Chondrocyte (in vitro differentiated cells): ENCODE measurements around the gene NDOR1. TPM values are rescaled to one million over a fixed set of nuclear protein-coding genes. Genes with fewer than 3 reads are reported as not detected.

Experiments used
- DNase-seq: peaks from one replicate; pipeline ENCODE4 v3.0.0; 2021; ENCODE audit warnings: mixed read lengths, low spot score
- H3K27ac Mint-ChIP-seq: one replicate; pipeline ENCODE4 v1.8.0; 2021; ENCODE audit warnings: mild to moderate bottlenecking, moderate library complexity, mixed read lengths; ENCODE audit not compliant: unreplicated experiment
- H3K27me3 Mint-ChIP-seq: 2 replicates; pipeline ENCODE4 v1.8.0; 2021; ENCODE audit warnings: low read depth, mixed read lengths
- H3K36me3 Mint-ChIP-seq: 2 replicates; pipeline ENCODE4 v1.8.0; 2021; ENCODE audit warnings: low read depth, mixed read lengths
- H3K4me1 Mint-ChIP-seq: 2 replicates; pipeline ENCODE4 v1.8.0; 2021; ENCODE audit warnings: low read depth, mild to moderate bottlenecking, mixed read lengths
- H3K4me3 Mint-ChIP-seq: one replicate; pipeline ENCODE4 v1.8.0; 2021; ENCODE audit warnings: mild to moderate bottlenecking, moderate library complexity, mixed read lengths; ENCODE audit not compliant: unreplicated experiment
- H3K9me3 Mint-ChIP-seq: 2 replicates; pipeline ENCODE4 v1.8.0; 2021; ENCODE audit warnings: low read depth, mixed read lengths
- total RNA-seq: library from RNA; stranded (reverse); gene quantifications from 3 replicates; pipeline ENCODE4 v1.2.1, GENCODE V29; 2021
- TF ChIP-seq, protein P1 (sequence below): fragments of 200-600 bp; sonication (generic); IDR thresholded peaks from 2 replicates; pipeline ENCODE4 v1.5.0; 2021; ENCODE audit warnings: antibody characterized with exemption, mild to moderate bottlenecking, moderate library complexity

NDOR1 gene
- total RNA-seq, 1 donor from 2014 or later = 10.8 TPM

DNA sequence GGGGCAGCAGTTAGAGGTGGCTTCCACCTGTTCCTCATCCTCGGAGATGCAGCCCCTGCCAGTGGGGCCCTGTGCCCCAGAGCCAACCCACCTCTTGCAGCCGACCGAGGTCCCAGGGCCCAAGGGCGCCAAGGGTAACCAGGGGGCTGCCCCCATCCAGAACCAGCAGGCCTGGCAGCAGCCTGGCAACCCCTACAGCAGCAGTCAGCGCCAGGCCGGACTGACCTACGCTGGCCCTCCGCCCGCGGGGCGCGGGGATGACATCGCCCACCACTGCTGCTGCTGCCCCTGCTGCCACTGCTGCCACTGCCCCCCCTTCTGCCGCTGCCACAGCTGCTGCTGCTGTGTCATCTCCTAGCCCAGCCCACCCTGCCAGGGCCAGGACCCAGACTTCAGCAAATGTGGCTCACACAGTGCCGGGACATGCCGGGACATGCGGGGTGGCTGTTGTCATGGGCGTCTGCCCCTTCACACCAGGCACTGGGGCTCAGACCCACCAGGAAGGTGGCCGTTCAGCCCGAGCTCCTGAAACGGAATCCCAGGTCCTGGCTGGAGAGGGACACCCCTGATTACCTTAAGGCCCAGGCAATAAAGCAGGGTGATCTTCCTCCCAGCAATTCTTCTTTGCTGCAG lies 20.3 kb downstream of the NDOR1 start:
- no peak for DNase-seq
- Mint-ChIP-seq H3K9me3 (no peaks in the 10 kb centered on the region), H3K36me3 (no peaks in the 10 kb centered on the region), H3K27ac (no peak overlapping the region), H3K27me3 (peaks cover 2% of the 10 kb centered on the region), H3K4me1 (peaks cover 13% of the 10 kb centered on the region), H3K4me3 (no peak overlapping the region)
- TF ChIP-seq, protein P1, sequence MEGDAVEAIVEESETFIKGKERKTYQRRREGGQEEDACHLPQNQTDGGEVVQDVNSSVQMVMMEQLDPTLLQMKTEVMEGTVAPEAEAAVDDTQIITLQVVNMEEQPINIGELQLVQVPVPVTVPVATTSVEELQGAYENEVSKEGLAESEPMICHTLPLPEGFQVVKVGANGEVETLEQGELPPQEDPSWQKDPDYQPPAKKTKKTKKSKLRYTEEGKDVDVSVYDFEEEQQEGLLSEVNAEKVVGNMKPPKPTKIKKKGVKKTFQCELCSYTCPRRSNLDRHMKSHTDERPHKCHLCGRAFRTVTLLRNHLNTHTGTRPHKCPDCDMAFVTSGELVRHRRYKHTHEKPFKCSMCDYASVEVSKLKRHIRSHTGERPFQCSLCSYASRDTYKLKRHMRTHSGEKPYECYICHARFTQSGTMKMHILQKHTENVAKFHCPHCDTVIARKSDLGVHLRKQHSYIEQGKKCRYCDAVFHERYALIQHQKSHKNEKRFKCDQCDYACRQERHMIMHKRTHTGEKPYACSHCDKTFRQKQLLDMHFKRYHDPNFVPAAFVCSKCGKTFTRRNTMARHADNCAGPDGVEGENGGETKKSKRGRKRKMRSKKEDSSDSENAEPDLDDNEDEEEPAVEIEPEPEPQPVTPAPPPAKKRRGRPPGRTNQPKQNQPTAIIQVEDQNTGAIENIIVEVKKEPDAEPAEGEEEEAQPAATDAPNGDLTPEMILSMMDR = no peak

DNA sequence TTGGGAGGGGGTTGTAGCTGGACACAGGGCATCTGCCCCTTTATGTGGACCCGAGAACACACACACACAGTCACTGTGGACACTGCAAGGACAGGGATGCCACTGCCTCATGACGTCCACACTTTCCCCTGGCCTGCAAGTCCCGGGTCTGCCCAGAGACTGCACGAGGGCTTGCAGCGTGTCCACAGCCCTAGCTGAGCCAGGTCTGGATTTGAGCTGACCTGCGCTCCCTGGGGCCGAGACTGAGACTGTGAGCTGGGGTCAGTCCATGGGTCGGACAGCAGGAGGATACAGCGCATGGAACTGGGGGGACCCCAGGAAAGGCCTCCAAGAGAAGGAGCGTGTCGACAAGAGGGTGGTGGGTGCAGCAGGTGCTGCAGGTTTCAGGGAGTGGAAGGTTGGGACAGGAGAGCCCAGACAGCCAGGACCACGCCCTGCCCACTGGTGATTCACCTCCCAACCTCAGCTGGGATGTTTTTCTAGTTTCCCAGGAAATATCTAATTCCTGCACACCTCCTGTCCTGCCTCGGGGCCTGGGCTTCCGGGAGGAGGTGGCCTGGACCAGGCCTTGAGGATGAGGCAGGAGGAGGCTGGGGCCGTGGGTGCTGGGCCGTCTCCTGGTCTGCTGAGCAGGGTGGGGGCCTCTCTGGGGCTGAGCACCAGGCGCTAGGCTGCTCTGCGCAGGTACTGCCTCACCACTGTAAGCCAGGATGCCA lies 21.0 kb downstream of the NDOR1 start:
- H3K9me3 Mint-ChIP-seq = no peaks in the 10 kb centered on the region
- H3K27me3 Mint-ChIP-seq = peaks cover 2% of the 10 kb centered on the region
- TF ChIP-seq, protein P1 = no peak
- no peaks in the 10 kb centered on the region for H3K36me3 Mint-ChIP-seq
- no peak for DNase-seq
- H3K4me3 Mint-ChIP-seq = no peak overlapping the region
- H3K4me1 Mint-ChIP-seq = peaks cover 13% of the 10 kb centered on the region
- peak overlapping the region; percentile 45 for H3K27ac Mint-ChIP-seq

DNA sequence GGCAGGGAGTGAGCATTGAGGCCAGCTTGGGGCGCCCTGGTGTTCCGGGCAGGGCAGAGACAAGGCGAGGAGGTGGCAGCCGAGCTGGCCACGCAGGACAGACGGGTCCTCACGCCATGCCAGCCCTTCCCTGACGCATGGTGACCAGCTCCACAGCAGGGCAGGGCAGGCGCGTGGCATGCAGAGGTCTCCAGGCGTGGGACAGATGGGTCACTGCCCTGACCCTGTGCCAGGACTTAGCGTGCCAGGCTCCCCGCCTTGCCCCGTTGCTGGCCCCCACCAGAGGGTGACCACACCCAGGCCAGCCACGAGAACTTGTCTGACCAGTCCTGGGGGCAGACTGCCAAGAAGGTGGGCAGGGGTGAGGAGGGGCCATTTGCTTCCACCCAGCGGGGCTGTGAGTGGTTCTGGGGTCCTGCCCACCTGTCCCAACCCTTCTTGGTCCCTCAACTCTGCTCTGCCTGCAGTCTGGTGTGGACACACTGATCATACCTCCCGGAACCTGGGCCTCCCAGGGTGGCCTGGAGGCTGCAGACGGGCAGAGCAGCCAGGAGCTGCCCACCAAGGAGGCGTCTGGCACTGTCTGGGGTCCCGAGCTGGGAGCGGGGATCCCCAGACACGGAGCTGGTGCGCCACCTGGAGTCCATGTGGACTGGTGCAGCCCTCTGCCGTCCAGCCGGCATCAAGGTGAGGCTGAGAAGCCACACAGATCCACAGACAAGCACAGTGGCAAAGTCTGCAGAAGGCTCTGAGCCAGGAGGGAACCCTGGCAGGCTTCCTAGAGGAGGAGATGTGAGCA lies 21.8 kb downstream of the NDOR1 start, which contains the start of gene RNF224:
TSS of gene RNF224 (plus strand) at position 449 of the 799 bp plus-strand sequence. CDS start 834 bp downstream, outside the sequence.
- peaks cover 13% of the 10 kb centered on the region for H3K4me1 Mint-ChIP-seq
- peak within 1 kb of the TSS; percentile 45 for H3K27ac Mint-ChIP-seq
- no peaks in the 10 kb centered on the region for H3K9me3 Mint-ChIP-seq
- TF ChIP-seq, protein P1 = peak; percentile 92
- peaks cover 2% of the 10 kb centered on the region for H3K27me3 Mint-ChIP-seq
- no peak for DNase-seq
- H3K4me3 Mint-ChIP-seq = no peak within 1 kb of the TSS
- no peaks in the 10 kb centered on the region for H3K36me3 Mint-ChIP-seq

DNA sequence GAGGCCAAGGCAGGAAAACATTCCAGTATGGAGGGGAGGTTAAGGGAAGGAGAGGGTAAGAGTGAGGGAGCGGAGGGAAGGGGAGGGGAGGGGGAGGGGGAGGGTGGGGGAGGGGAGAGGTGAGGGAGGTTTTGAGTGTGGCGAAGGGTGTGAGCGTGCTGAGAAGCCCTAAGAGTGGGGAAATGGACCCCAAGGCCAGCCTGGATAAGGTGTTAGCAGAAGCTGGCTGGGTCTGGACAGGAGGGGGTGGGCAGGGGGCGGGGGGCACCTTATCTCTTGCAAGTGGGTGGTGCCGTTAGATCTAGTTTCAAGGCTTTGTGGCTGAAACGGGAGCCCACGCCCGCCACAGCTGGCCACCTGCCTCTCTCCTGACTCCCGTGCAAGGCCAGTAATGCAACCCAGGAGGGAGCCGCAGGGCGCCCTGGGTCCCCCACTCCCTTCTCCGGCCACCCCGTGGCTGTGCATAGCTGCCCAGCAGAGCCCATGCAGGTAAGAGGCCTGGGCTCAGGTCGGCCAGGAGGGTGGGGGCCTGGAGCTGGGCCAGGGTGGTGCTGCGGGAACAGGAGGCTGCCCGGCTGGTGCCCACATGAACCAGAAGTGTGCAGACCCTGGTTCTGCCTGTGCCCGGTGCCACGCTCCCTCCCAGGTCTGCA lies 22.5 kb downstream of the NDOR1 start:
- H3K4me1 Mint-ChIP-seq = peaks cover 11% of the 10 kb centered on the region
- H3K27me3 Mint-ChIP-seq = peaks cover 2% of the 10 kb centered on the region
- TF ChIP-seq, protein P1 = no peak
- DNase-seq = no peak
- no peaks in the 10 kb centered on the region for H3K9me3 Mint-ChIP-seq
- no peak overlapping the region for H3K27ac Mint-ChIP-seq
- H3K4me3 Mint-ChIP-seq = no peak overlapping the region
- H3K36me3 Mint-ChIP-seq = no peaks in the 10 kb centered on the region

DNA sequence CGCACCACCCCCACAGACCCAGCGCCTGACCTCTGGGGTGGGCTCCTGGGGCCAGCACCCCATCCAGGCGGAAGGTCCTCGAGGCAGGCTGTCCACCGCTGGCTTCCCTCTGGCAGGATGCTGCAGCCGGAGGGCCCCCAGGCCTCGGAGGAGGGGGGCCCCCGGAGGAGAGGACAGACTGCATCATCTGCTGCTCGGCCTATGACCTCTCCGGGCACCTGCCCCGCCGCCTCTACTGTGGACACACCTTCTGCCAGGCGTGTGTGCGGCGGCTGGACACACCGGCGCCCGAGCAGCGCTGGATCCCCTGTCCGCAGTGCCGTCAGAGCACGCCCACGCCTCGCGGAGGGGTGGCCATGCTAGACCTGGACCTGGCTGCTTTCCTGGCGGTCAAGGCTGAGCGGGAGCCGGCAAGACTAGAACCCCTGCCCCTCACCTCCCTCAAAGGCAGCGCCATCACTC lies 23.0 kb downstream of the NDOR1 start:
- Mint-ChIP-seq H3K36me3 (no peaks in the 10 kb centered on the region), H3K4me1 (peaks cover 9% of the 10 kb centered on the region), H3K4me3 (no peak overlapping the region), H3K27me3 (peaks cover 2% of the 10 kb centered on the region), H3K9me3 (no peaks in the 10 kb centered on the region), H3K27ac (no peak overlapping the region)
- TF ChIP-seq, protein P1 = no peak
- no peak for DNase-seq
